NCI-H1092 treated with DMSO at 0.1 percent for 48 hours (cell line): ENCODE results near the gene TLE1.

Source experiments
- DNase-seq: peaks from one replicate; lab custom pipeline; 2025; lab: John Stamatoyannopoulos, UW

The TLE1 gene

DNA sequence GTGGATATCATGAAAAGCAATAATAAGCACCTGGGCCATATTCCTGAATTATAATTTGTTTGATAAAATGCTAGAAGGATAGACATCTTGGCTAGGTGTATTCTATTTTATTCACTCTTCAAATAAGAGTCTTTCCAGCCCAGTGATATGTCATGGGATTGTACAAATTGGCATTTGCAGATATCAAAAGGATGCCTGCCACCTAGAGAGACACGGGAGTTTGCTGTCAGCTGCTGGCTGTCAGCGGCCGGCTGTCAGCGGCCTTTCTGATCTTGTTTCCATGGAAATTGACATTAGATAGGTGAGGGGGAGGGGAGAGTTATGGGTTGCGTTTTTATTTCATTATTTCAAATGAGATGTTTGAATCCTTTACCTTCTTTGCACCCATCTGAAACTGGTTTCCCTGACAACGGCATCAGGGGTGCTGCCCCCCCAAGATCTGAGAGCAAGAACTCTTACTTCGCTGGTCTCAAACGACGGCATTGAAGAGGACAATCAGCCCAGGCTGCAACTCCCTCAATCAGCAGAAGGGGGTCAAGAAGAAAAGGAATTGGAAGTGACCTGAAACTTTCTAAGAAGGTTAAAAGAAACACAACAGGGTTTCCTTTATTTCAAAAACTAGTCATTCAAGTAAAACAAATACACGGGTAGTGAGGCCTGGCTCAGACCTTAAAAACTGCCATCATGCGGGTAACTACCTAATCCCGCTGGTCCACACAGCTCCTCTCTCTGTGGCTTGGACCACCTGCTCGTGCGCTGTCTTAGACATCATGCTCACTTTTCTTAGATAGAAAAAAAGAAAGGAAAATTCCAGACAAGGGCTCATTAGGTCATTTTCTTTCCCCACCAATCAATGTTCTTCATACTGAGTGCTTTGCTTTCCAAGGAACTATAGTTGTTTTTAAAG is 115.7 kb downstream of the TLE1 start:
- no peak for DNase-seq

DNA sequence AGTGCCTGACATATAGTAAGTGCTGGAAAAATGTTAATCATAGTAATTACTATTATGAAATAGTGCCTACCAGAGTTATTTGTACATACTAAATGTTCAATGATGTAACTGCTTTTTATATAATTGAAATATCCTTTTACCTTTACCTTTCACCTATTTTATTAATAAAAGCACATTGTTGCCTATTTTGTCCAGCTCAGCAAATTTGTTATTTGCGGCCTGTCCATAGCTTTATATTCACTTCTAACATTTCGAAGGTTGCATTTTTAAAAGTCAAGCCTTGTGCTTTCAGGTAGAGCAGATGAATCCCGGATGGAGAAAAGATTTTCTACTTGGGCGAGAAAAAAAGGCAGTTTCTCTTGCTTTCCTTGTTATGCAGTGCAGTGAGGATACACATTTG is 119.3 kb downstream of the TLE1 start:
- no peak for DNase-seq

DNA sequence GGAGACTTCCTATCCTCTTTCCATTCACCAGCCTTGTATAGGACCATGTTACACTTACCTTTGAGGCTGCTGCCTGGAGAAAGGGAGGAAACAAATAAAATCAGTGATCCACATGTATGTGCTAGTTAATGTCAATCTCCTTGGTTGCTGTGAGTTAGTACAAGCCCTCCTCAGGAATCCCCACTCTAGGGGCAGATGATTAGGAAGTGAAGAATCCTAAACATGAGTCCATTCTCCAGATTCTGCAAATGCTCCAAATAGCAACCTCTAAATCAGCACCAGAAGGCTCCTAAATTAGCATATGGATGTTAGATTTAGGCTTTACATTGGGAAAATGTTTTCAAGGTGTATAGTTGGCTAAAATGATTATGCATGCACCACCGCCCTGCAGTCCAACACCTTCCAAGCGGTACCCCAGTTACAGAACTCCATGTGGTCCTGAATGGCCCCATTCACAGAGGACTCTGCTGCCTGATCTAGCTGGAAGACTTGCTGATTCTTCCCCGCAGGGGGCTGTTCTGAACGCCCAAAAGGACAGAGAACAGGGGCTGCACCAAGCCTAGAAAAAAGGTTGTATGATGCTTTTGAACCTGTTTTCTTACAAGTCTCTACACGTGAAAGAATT is 123.2 kb downstream of the TLE1 start:
- no peak for DNase-seq

DNA sequence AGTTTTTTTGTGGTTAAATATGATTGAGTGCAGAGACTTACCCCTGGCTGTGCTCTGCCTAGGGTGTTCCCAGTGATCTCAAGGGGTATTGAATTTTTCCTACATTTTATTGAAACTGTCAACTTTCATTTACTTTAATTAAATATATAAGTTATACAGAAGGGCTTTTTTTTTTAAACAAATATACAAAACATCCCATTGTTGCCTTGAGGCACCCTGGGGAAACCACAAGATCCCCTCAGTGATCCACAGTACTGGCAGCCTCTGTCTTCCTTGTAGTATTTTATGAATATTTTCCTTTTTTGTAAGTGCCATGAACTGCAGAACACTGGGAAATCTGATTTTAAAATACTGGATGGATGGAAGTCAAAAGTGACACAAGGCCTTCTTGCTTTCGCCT is 123.7 kb downstream of the TLE1 start:
- no peak for DNase-seq

DNA sequence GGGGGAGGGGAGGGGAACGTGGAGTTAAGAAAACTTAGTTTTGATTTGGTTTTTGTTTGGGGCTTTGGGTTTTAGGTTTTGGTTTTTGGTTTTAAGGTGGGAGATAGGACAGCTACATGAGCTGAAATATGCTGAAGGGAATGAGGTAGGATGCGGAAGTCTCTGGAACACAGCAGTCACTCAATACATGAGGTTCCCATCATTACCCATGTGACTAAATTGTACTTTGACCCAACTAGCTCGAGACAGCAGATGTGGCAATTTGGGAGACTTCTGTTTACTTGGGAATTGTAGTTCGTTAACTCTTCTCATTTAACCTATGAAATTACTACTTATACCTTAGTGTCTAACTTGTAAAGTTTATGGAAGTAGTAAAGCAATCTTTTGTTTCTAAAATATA is 124.2 kb downstream of the TLE1 start:
- no peak for DNase-seq

DNA sequence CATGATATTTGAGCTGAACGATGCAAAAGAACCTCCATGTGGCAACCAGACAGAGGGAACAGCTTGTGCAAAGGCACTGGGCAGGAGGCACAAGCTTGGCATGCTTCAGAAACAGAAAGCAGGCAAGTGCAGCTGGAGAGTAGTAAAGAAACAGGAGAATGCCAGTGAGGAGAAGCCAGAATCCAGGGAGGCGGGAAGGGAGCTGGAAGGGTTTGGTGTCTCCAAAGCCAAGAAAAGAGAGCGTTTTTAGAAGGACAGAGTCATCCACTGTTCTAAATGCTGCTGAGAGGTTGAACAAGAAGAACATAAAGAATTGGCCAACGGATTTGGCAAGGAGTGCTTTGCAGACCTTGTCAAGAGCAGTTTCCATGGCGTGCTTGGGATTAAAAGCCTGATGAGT is 124.7 kb downstream of the TLE1 start:
- no peak for DNase-seq

DNA sequence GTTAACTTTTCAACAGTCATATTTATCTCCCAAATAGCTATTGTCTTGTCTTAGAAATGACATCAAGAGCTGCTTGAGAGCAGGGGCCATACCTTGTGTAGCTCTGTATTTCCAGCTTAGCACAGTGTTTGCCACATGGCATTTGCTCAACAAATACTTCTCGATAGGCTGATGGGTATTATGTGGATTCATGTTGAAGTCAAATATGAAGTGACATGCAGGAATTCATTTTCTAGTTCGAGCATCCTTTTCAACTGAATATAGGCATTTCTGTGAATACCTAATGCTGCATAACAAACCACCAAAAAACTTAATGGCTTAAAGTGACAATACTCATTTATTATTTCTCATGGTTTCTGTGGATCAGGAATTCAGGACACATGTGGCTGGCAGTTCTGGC is 125.6 kb downstream of the TLE1 start:
- DNase-seq: no peak

DNA sequence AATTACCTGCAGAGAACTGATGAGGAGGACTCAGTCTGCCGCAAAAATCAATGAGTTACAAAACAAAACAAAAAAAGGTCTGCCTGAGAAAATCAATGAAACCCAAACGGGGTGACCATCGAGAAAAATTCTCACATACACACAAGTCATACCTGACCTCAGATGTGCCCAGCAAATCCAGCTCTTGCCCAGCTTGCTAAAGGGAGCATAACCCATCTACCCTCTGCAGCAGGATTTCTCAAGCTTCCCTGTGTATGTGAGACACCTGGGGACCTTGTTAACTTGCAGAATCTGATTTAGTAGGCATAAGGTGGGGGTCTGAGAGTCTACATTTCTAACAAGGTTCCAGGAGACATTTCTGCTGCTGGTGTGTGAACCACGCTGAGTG is 126.3 kb downstream of the TLE1 start:
- DNase-seq: no peak

DNA sequence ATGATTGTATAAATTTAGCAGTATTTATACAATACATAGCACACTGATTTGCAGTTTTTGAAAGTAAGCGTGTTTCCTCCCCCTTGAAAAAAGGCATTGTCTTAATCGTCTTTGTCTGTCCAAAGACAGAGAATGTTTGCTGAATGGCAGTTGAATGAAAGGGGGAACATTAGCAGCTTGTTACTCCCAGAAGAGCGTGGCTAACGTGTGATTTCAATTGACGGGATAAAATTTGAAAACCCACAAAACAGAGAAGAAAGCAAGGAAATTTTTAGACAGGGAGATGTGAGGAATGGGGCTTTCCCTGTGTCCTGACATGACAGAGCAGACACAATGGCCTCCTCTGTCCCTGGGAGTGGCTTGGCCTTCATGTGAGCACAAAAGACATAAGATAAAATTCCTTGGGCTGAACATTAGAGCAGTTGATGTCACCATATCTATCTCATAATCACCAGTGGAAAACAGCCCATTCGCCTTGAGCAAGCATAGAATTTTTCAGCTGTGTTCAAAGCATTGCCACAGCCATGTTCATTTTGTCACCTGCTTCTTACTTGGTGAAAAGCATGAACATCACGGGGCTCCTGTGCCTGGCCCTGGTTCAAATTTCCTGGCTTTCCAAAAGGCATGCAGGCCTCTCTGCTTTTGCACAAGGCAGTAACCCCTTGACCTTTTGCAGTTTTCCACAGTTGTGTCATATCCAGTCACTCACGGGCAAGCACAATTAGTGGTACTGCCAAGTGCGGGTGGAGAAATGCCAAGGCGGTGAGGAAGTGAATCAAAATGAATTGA is 126.9 kb downstream of the TLE1 start:
- no peak for DNase-seq

DNA sequence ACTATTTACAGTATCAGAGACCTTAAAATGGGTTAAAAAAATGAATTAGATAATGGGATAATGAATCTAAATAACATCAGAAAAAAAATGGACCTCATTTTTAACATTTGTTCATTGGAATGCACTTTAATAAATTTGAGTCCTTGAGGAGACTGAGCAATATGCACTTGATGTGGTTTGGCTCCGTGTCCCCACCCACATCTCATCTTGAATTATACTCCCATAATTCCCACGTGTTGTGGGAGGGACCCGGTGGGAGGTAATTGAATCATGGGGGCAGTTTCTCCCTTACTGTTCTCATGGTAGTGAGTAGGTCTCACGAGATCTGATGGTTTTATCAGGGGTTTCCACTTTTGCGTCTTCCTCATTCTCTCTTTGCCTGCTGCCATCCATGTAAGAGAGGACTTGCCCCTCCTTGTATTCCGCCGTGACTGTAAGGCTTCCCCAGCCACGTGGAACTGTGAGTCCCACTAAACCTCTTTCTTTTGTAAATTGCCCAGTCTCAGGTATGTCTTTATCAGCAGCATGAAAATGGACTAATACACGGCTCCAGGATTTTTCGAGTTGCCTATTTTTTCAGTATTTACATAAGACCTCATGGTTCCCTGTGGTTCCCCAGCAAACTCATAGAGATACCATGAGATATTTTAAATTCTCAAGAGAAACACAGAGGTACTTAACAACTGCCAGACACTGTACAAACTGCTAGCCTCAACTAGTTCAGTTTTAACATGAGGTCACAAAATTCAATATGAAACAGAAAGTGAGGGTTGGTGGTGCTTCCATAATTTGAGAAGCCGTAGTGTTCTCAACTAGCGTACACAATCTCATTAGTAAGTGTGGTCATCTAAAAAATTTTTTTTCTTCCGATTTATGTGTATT is 128.3 kb downstream of the TLE1 start:
- no peak for DNase-seq

DNA sequence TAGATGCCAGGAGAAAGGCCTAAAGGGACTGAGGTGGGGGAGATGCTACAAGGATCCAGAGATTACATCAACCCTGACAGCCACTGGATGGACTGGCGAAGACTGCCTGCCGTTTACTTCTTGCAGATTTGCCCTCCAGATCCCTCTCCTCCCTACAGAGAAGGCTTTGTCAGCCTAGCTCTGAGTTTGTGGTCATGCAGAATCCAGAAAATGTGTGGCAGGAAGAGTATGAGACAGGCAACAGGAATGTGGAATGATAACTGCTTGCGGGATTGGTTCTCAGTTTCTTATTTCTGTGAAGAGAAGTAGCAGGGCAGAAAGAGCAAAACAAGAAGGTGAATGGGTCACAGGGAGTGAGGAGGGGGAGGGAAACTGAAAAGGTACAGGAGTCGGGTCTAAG is 129.6 kb downstream of the TLE1 start:
- DNase-seq: no peak

DNA sequence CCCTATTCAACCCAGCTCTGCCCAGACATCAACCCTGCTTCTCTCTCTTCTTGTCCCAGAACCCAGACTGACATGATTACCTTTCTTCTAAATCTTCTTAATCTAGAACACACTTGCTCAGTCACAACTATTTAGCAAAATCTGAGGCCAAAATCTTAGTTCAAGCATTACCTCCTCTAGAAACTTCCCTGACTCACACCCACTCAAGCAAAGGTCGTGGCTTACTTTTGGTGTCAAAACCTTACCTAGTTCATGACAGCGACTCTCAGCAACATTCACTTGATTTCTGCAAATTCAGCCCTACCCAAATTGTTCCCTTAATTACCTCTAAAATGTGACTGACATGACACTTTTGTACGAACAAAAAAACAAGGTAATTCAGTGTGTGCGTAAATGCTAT is 130.2 kb downstream of the TLE1 start:
- DNase-seq: no peak

DNA sequence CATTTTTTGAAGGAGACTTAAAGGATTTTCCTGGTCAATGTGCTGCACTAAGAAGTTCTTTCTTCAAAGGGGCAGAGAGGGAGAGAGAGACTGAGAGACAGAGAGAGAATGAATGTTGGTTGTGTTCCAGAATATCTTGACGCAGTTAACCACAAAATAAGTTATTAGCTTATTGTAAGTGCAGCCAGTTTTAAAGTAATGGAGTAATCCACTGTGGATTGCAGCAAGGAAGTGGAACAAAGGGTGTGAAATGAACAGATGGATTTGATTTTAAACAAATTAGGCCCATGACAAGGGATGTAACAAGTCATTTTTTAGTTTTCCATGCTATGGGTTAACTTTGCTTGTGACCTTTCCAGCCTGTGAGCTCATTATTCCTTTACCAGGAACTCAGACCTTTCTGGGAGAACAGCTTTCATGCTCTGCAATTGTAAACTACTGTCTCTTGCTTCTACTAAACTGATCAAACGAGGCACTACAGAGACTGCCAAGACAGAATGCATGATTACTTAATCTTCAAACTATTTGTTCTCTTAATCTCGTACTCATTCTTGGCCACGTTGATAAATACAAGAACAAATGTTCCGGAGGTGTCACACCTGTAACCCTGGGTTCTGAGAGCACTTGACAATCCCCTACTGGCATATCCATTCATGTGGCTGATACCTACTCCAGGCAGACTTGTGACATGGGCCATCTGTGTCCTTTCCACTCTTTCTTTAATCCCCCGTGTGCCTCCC is 131.1 kb downstream of the TLE1 start:
- DNase-seq: no peak

DNA sequence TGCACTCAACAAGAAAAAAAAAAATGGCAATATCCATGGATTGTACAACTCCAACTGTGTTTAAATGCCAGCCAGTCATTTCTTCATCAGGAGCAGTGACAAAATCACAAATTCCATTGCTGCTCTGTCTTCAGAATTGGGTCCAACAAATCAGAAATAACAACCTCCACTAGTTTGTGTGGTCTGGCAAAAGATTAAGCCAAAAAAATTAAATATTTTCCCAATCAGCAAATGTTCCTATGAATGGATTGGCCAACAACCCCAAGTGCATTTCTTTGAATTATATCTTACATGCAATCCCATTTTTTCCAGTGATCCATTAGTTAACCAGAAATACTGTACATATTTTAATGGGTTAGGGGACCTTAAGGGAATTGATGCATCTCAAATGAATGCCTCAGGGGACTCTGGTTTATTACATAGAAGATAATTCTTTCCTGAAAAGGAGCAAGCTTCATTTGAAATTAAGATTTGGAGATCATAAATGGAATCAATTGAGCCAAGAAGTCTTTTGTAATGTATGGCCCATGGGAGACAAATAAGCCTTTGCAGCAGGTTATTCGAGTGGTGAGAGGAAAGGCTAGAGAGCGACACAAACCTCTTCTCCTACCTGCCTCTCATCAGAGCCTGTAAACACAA is 131.8 kb downstream of the TLE1 start:
- DNase-seq: no peak

DNA sequence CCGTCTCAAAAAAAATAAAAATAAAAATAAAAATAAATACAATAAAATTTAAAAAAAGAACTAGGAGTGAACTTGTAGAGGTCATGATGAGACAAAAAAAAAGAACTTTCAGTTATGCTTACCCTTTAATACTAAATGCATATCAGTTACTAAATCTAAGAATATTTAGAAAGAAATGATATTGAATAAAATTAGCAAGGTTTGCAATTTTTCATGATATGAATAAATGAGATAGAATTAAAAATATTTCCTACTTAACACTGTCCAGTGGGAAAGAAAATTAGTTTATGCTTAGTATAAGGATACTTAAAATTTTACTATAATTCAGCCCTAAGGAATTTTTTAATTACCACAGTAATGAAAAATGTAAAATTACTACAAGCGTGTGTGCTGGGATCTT is 132.4 kb downstream of the TLE1 start:
- DNase-seq: no peak

DNA sequence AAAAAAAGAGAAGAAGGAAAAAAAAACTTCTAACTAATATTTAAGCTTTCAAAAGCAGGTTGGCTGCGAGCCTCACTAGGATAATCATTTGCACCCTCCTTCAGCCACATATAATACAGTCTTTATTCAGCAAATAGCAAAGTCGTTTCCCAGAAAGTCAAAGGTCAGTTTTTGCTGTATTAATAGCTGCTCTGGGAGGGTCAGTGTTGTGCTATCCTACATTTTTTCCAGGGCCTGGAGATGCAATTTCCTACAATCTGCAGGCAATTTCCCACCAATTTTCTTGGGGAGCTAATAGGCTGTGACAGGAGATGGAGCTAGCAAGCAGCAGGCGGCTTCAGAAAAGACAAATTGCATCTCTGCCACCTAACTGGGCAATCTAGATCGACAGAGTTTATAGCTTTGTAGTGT is 136.8 kb downstream of the TLE1 start:
- no peak for DNase-seq

DNA sequence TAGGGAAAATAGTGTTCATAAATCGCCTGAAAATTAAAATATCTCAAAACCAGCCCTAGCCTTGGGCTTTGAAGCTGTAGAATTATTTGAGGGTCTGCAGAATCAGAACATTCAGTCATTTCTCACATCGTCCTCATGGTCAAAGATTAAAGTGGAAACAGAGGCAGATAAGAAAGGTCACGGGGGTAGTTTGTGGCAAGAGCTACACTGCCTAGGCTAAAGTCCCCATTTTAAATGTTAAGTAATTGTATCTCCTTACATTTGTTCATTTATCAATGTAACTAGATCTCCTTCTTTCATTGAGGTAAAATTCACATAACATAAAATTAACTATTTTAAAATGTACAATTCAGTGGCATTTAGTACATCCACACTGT is 139.2 kb downstream of the TLE1 start:
- DNase-seq: no peak

DNA sequence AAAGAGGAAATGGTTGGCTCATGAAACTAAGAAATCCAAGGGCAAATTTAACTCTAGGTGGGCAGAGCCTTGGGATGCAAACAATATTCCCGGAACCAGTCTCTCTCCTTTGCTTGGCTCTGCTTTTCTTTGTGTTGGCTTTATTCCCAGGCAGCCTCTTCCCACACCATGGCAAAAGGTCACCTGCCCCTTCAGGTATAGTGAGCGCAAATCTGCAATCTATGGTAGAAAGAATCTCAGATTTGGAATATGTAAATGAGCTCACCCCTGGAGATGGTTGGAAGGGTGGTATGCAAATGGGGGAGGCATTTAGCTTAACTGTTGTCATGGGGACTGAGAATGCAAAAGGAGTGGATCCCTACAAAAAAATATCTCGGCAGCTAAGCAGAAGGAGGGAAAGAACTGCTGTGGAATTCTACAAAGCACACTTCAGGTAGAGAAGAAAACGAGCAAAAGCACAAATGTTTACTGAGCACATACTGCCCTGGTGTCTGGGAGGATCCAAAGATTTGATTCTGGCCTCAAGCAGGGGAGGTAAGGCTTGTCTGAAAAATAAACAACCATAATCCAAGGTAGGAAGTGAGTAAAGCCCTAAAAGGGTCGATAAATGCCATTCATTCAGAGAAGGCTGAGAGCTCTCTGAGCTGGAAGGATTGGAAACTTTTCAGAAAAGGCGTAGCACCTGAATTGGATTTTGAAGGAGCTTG is 139.7 kb downstream of the TLE1 start:
- DNase-seq: no peak

DNA sequence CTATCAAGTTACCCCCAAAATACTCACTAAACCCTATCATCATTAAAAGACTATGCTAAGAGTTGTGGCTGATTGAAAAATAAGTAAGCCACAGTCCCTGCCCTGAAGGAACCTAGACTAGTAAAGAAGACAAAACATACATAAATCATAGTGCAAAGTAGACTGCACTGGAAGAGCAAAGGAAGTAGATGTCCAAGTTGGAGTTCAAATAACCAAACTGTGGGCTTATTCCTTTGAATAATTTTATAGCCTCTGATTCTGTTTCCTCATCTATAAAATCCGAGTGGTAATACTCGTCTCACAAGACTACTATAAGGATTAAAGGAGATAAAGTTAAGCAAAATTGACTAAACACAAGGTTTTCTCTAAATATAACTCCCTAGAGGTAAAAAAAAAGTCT is 140.4 kb downstream of the TLE1 start:
- DNase-seq: no peak

DNA sequence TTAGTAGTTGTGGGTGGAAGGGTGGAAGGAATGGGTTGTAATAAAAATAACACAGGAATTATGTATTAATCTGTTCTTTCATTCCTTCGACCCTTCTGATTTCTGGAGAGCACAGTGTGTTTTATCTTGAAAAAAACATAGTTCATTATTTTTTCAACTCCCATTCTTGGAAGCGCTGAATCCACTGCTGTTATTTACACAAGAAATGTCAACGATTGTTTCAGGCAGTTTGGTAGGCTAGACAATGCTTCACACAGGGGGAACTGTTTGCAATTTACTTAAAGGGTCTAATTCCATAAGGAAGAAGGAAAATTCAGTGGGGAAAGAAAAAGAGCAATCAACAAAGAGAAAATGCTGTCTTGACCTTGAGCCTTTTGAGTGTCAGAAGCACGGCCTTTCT is 142.9 kb downstream of the TLE1 start:
- no peak for DNase-seq
